Prostate gland (tissue), 2 donors: ENCODE data around the gene HP. TPM values are rescaled to one million over a fixed set of nuclear protein-coding genes. Genes with fewer than 3 reads are reported as not detected.
A peak's percentile ranks its signal among the peaks of the same experiment; 100 is the strongest.

ENCODE experiments used
- DNase-seq: peaks from one replicate; pipeline ENCODE4 v3.0.0-alpha.2; 2019; ENCODE audit warnings: low spot score
- H3K27ac ChIP-seq, 2 donors: fragments of 200-600 bp; sonication (generic); 2 replicates each; pipeline ENCODE4 v1.5.1; 2017 to 2019
- H3K27me3 ChIP-seq: fragments of 200-600 bp; sonication (generic); replicated peaks from 2 replicates; pipeline ENCODE4 v1.5.1; 2019; ENCODE audit not compliant: insufficient read depth
- H3K36me3 ChIP-seq, 2 donors: fragments of 200-600 bp; sonication (generic); 1 replicate in 1 of 2; 2 replicates in 1 of 2; pipeline versions ENCODE4 v1.5.1 to v1.8.1; 2017 to 2019
- H3K4me1 ChIP-seq: fragments of 200-600 bp; sonication (generic); replicated peaks from 2 replicates; pipeline ENCODE4 v1.5.1; 2019
- H3K4me3 ChIP-seq, 2 donors: fragments of 200-600 bp; sonication (generic); 2 replicates each; pipeline ENCODE4 v1.5.1; 2017 to 2019
- H3K9me3 ChIP-seq: fragments of 200-600 bp; sonication (generic); 2 replicates; pipeline ENCODE4 v1.5.1; 2017
- CTCF ChIP-seq, 4 experiments: fragments of 200-600 bp in 2 of 4; fragments of 450-650 bp in 2 of 4; sonication (generic) in 2 of 4; IDR thresholded peaks; 1 replicate in 3 of 4; 2 replicates in 1 of 4; pipeline ENCODE4 v1.5.1; 2016 to 2019; ENCODE audit warnings: antibody characterized with exemption in 4 of 4, mild to moderate bottlenecking in 2 of 4, moderate library complexity in 2 of 4
- POLR2A ChIP-seq: fragments of 450-650 bp; IDR thresholded peaks from one replicate; pipeline ENCODE4 v1.6.1; 2016; ENCODE audit warnings: antibody characterized with exemption, mild to moderate bottlenecking
- POLR2AphosphoS5 ChIP-seq: sonication (generic); formaldehyde crosslinking; IDR thresholded peaks from one replicate; pipeline ENCODE4 v1.6.1; 2017; ENCODE audit warnings: antibody characterized with exemption
- WGBS: methylation state at CpG from one replicate; pipeline ENCODE4 v1.1.5; 2018; 5-methylcytosine and 5-hydroxymethylcytosine counted together
- intact Hi-C: fragments of 100-400 bp; cut with DNase I; formaldehyde crosslinking; loops from one replicate; pipeline ENCODE4 v1.14.2; 2022
- total RNA-seq, 2 donors: library from RNA; depleted of rRNA; stranded (reverse); fragments of >200 nt; gene quantifications; one replicate each; pipeline ENCODE4 v1.1.0, GENCODE V29; 2016

Gene HP
- total RNA-seq, 2 donors from 2014 or later, result 2.5 to 3.1 TPM

- H3K36me3 ChIP-seq, result no peaks in the 10 kb centered on the region
- DNase-seq, result no peak
- H3K4me3 ChIP-seq, result no peak overlapping the region
- no peaks in the 10 kb centered on the region for H3K27me3 ChIP-seq
- H3K27ac ChIP-seq, result no peak overlapping the region
- no peaks in the 10 kb centered on the region for H3K9me3 ChIP-seq
- TF ChIP-seq POLR2A (no peak), POLR2AphosphoS5 (no peak), CTCF (IDR thresholded peaks at IDR 0.05) (no peak)
- intact Hi-C loops, result no loop called here
- WGBS, result 76% methylated on average over 15 of the region's 15 CpGs
- H3K4me1 ChIP-seq, result no peaks in the 10 kb centered on the region
These were observed 33.3 kb upstream of the HP start for GRCh38 chr16:72021043-72021442.

DNA sequence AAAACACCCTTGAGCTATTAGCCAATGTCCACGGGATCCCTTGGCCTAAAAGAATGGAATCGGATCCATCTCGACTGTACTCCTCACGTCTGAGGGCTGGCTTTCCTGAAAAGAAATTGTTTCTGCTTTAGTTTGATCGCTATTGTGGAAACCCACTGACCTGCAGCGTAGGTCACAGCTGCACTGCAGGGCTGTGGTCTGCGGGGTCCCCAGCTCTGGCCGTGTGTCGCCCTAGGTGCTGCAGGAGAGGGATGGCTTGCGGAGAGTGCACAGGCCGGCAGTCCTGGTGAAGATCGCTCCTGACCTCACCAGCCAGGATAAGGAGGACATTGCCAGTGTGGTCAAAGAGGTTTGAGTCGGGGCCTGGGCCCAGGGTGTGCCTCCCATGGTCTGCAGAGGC lies 32.2 kb upstream of the HP start:
- Histone ChIP-seq H3K27ac (no peak overlapping the region), H3K9me3 (no peaks in the 10 kb centered on the region), H3K36me3 (no peaks in the 10 kb centered on the region), H3K4me1 (no peaks in the 10 kb centered on the region), H3K4me3 (no peak overlapping the region), H3K27me3 (no peaks in the 10 kb centered on the region)
- no peak for TF ChIP-seq CTCF (IDR thresholded peaks at IDR 0.05)
- 97% methylated on average over 13 of the region's 13 CpGs for WGBS
- DNase-seq, result no peak
- intact Hi-C loops, result no loop called here

- Histone ChIP-seq H3K9me3 (no peaks in the 10 kb centered on the region), H3K27ac (peak overlapping the region in 1 of 2 donors; percentile 15), H3K4me1 (no peaks in the 10 kb centered on the region), H3K27me3 (no peaks in the 10 kb centered on the region), H3K4me3 (no peak overlapping the region), H3K36me3 (no peaks in the 10 kb centered on the region)
- no peak for DNase-seq
- WGBS, result 72% methylated on average over 10 of the region's 10 CpGs
- peak; percentile 27 for TF ChIP-seq POLR2AphosphoS5
- TF ChIP-seq CTCF (IDR thresholded peaks at IDR 0.05), result no peak
- no peak for TF ChIP-seq POLR2A
- intact Hi-C loops, result no loop called here
These were observed 30.3 kb upstream of the HP start for GRCh38 chr16:72023962-72024361.

GRCh38 chr16:72024862-72025382 lies 29.4 kb upstream of the HP start:
- DNase-seq, result no peak
- no peak overlapping the region for H3K4me3 ChIP-seq
- no peaks in the 10 kb centered on the region for H3K4me1 ChIP-seq
- H3K27ac ChIP-seq, result no peak overlapping the region
- no peaks in the 10 kb centered on the region for H3K9me3 ChIP-seq
- H3K36me3 ChIP-seq, result no peaks in the 10 kb centered on the region
- WGBS, result 55% methylated on average over 6 of the region's 6 CpGs
- intact Hi-C loops, result no loop called here
- TF ChIP-seq CTCF (IDR thresholded peaks at IDR 0.05) (no peak), POLR2AphosphoS5 (no peak), POLR2A (no peak)
- H3K27me3 ChIP-seq, result no peaks in the 10 kb centered on the region

DNA sequence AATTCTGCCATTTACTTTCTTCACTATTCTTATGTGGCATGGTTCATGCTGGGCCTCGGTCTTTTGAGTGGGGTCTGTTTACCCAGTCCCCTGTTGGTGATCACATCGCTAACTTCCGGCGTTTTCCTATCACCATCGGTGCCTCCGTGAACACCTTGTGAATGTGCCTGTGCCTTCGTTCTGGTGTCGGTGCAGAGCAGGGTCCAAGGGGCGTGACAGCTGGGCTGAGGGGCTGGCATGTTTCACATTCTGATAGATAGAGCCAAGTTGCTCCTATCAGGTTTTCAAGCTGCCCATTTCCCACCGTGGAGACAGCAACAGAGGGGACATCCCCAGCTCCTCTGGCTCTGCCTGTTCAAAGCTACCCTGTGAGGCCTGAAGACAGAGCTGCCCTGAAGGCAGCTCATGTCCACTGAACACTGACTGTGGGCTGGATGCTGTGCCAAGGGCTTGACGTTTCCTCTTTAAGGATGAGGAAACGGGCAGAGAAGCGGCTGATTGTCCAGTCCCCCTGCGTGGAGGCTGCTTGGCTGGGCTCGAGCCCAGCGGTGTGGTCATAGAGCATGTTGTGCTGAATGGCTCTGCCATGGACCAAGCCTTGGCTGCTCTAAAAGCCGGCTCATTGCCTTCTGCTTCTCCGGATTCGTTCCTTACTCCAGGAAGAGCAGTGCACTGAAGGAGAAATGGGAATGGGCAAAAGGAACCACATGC lies 28.7 kb upstream of the HP start:
- intact Hi-C loops, result no loop called here
- no peaks in the 10 kb centered on the region for H3K4me1 ChIP-seq
- no peak for TF ChIP-seq CTCF (IDR thresholded peaks at IDR 0.05)
- TF ChIP-seq POLR2A, result no peak
- TF ChIP-seq POLR2AphosphoS5, result no peak
- DNase-seq, result no peak
- no peak overlapping the region for H3K27ac ChIP-seq
- H3K4me3 ChIP-seq, result no peak overlapping the region
- H3K9me3 ChIP-seq, result no peaks in the 10 kb centered on the region
- no peaks in the 10 kb centered on the region for H3K36me3 ChIP-seq
- WGBS, result 85% methylated on average over 19 of the region's 19 CpGs
- H3K27me3 ChIP-seq, result no peaks in the 10 kb centered on the region
